ENCODE data around the gene PDLIM7. TPM values are rescaled to one million over a fixed set of nuclear protein-coding genes. Genes with fewer than 3 reads are reported as not detected.

The PDLIM7 gene
- total and polyA plus RNA-seq, 10 of the 15 experiments (the other 5 are each of a cell fraction or from before 2014, with no cell fraction given): 0.82 to 36.6 (median 19.3) TPM

- peak; percentile 89 to 99 for TF ChIP-seq BHLHE40 (IDR thresholded peaks at IDR 0.05; ENCODE audit: borderline replicate concordance in 1 of 2, low read depth in 2 of 2, low read length in 1 of 2)
- peak; percentile 86 for TF ChIP-seq GATAD2B (conservative IDR thresholded peaks at IDR 0.05; ENCODE audit: low read depth)
- no peak for TF ChIP-seq ZBTB33 (IDR thresholded peaks at IDR 0.05)
- TF ChIP-seq ESRRA (IDR thresholded peaks at IDR 0.05; ENCODE audit: low read length): no peak
- no peak for TF ChIP-seq MYB (IDR thresholded peaks at IDR 0.05; ENCODE audit: borderline replicate concordance, low read depth, low read length)
- no peak for TF ChIP-seq CEBPB (IDR thresholded peaks at IDR 0.05; ENCODE audit: borderline replicate concordance in 1 of 2, low read depth in 2 of 2, low read length in 2 of 2)
- TF ChIP-seq NFXL1 (IDR thresholded peaks at IDR 0.05; ENCODE audit: borderline replicate concordance): peak; percentile 68; the same call in 1 of the 2 replicates
- TF ChIP-seq ZBTB4 (CRISPR knock-in tag; IDR thresholded peaks at IDR 0.05): no peak
- TF ChIP-seq ZNF207 (IDR thresholded peaks at IDR 0.05; ENCODE audit: borderline replicate concordance): no peak
- no peak for TF ChIP-seq CBX5 (IDR thresholded peaks at IDR 0.05; ENCODE audit: low read depth)
- TF ChIP-seq NFYB (IDR thresholded peaks at IDR 0.05; ENCODE audit: insufficient read depth, low read depth, low read length): no peak
- no peak for TF ChIP-seq BCL11A (IDR thresholded peaks at IDR 0.05; ENCODE audit: low read depth, low read length)
- TF ChIP-seq PRDM15 (CRISPR knock-in tag; IDR thresholded peaks at IDR 0.05): no peak
- peak; percentile 34 for TF ChIP-seq NRF1 (conservative IDR thresholded peaks at IDR 0.05; ENCODE audit: low read depth, low read length)
- TF ChIP-seq TAF1 (IDR thresholded peaks at IDR 0.05; ENCODE audit: borderline replicate concordance, low read depth, low read length): no peak; the same call in 1 of the 2 replicates
- TF ChIP-seq IRF5 (IDR thresholded peaks at IDR 0.05; ENCODE audit: borderline replicate concordance): peak; percentile 55
- no peak for TF ChIP-seq HDAC6 (IDR thresholded peaks at IDR 0.05; ENCODE audit: unreplicated experiment)
- TF ChIP-seq PAX8 (IDR thresholded peaks at IDR 0.05): no peak
- TF ChIP-seq NR2C1 (IDR thresholded peaks at IDR 0.05): peak; percentile 46; the same call in 1 of the 2 replicates
- TF ChIP-seq EED (IDR thresholded peaks at IDR 0.05; ENCODE audit: low read depth): no peak; the same call in 1 of the 2 replicates
Measured at GRCh38 chr5:177455036-177455660, 42.3 kb downstream of the PDLIM7 start (continued).

All from GM12878 (cell line).